ENCODE results near the gene A1BG. TPM values are rescaled to one million over a fixed set of nuclear protein-coding genes. Genes with fewer than 3 reads are reported as not detected.

The A1BG gene
- total RNA-seq, 4 donors from 2014 or later: 86.1 to 165 (median 97.6) TPM

GRCh38 chr19:58305065-58305931, 48.0 kb downstream of the A1BG start, which contains the start of gene ERVK3-1:
Gene ERVK3-1 (plus strand): TSS chr19:58305377. CDS start chr19:58312169, 6,792 bp downstream.
- Histone ChIP-seq H3K27ac (peak within 1 kb of the TSS; percentile 75 to 95 (median 90)), H3K36me3 (peaks cover 0 to 62% (median 8%) of the 10 kb centered on the region in 3 donors), H3K27me3 (no peaks in the 10 kb centered on the region), H3K4me3 (peak within 1 kb of the TSS; percentile 75 to 95 (median 80)), H3K9me3 (peaks cover 0 to 13% (median 0%) of the 10 kb centered on the region in 4 donors), H3K4me1 (peaks cover 0 to 29% (median 14%) of the 10 kb centered on the region in 4 donors)
- peak; percentile 59 to 85 for TF ChIP-seq POLR2A (IDR thresholded peaks at IDR 0.05)
- TF ChIP-seq CTCF (IDR thresholded peaks at IDR 0.05): peak in 4 of 5 experiments; percentile 4 to 84 (median 45)
- peak; percentile 95 to 97 for TF ChIP-seq EP300 (IDR thresholded peaks at IDR 0.05)
- DNase-seq (ENCODE audit: low spot score in 2 of 2): peak; percentile 83 to 87
- 0 to 1% methylated on average over 54 to 55 of the region's 55 CpGs for WGBS, 2 donors

GRCh38 chr19:58304748-58305064, 48.6 kb downstream of the A1BG start:
- TF ChIP-seq POLR2A (IDR thresholded peaks at IDR 0.05): no peak
- no peak for TF ChIP-seq EP300 (IDR thresholded peaks at IDR 0.05)
- TF ChIP-seq CTCF (IDR thresholded peaks at IDR 0.05): no peak
- 13% methylated on average over 7 of the region's 7 CpGs for WGBS, 2 donors
- peaks cover 0 to 29% (median 14%) of the 10 kb centered on the region in 4 donors for H3K4me1 ChIP-seq
- DNase-seq (ENCODE audit: low spot score in 2 of 2): no peak
- peak overlapping the region; percentile 75 to 95 (median 80) for H3K4me3 ChIP-seq
- peaks cover 0 to 19% (median 0%) of the 10 kb centered on the region in 4 donors for H3K9me3 ChIP-seq
- peak overlapping the region; percentile 19 to 92 (median 79) for H3K27ac ChIP-seq
- H3K27me3 ChIP-seq: no peaks in the 10 kb centered on the region
- peaks cover 0 to 62% (median 14%) of the 10 kb centered on the region in 3 donors for H3K36me3 ChIP-seq

- Histone ChIP-seq H3K27ac (peak overlapping the region in 2 of 4 donors; percentile 89 to 92), H3K4me1 (peaks cover 0 to 29% (median 14%) of the 10 kb centered on the region in 4 donors), H3K36me3 (peaks cover 0 to 62% (median 14%) of the 10 kb centered on the region in 3 donors), H3K9me3 (peaks cover 0 to 24% (median under 1%) of the 10 kb centered on the region in 4 donors), H3K27me3 (no peaks in the 10 kb centered on the region), H3K4me3 (peak overlapping the region in 1 of 4 donors; percentile 95)
- no peak for DNase-seq (ENCODE audit: low spot score in 2 of 2)
- no peak for TF ChIP-seq EP300 (IDR thresholded peaks at IDR 0.05)
- no peak for TF ChIP-seq POLR2A (IDR thresholded peaks at IDR 0.05)
- no peak for TF ChIP-seq CTCF (IDR thresholded peaks at IDR 0.05)
- WGBS, 2 donors: 80 to 86% methylated on average over 7 of the region's 7 CpGs
Measured at GRCh38 chr19:58304255-58304654, 49.0 kb downstream of the A1BG start.

GRCh38 chr19:58300620-58301019, 52.7 kb downstream of the A1BG start:
- H3K9me3 ChIP-seq: peaks cover 0 to 54% (median 12%) of the 10 kb centered on the region in 4 donors
- DNase-seq (ENCODE audit: low spot score in 2 of 2): no peak
- H3K36me3 ChIP-seq: peaks cover 0 to 67% (median 13%) of the 10 kb centered on the region in 3 donors
- no peak overlapping the region for H3K27ac ChIP-seq
- peaks cover 0 to 8% (median 2%) of the 10 kb centered on the region in 4 donors for H3K4me1 ChIP-seq
- no peaks in the 10 kb centered on the region for H3K27me3 ChIP-seq
- WGBS, 2 donors: 85 to 87% methylated on average over 7 of the region's 7 CpGs
- TF ChIP-seq POLR2A (IDR thresholded peaks at IDR 0.05): no peak
- no peak for TF ChIP-seq CTCF (IDR thresholded peaks at IDR 0.05)
- no peak for TF ChIP-seq EP300 (IDR thresholded peaks at IDR 0.05)
- H3K4me3 ChIP-seq: no peak overlapping the region

- peaks cover 0 to 93% (median 38%) of the 10 kb centered on the region in 4 donors for H3K9me3 ChIP-seq
- no peak for DNase-seq (ENCODE audit: low spot score in 2 of 2)
- H3K27me3 ChIP-seq: no peaks in the 10 kb centered on the region
- WGBS, 2 donors: 87 to 89% methylated on average over 7 of the region's 7 CpGs
- H3K36me3 ChIP-seq: peaks cover 11 to 100% (median 47%) of the 10 kb centered on the region in 3 donors
- no peak for TF ChIP-seq EP300 (IDR thresholded peaks at IDR 0.05)
- TF ChIP-seq POLR2A (IDR thresholded peaks at IDR 0.05): no peak
- TF ChIP-seq CTCF (IDR thresholded peaks at IDR 0.05): no peak
- H3K27ac ChIP-seq: no peak overlapping the region
- H3K4me1 ChIP-seq: no peaks in the 10 kb centered on the region
- no peak overlapping the region for H3K4me3 ChIP-seq
Measured at GRCh38 chr19:58296104-58296503, 57.2 kb downstream of the A1BG start.

Measured in tibial nerve (tissue), 4 donors.